ENCODE results near the gene STBD1. TPM values are rescaled to one million over a fixed set of nuclear protein-coding genes. Genes with fewer than 3 reads are reported as not detected.

Gene STBD1
- total RNA-seq, 1 experiment from 2014 or later: 3.7 TPM

GRCh38 chr4:76260571-76260970, 46.0 kb upstream of the STBD1 start:
- ChIA-PET CTCF (no interaction called here), POLR2A (interaction anchor here (1.0 kb wide), 1 partner anchor 18 kb away, joined by 4 read pairs; no protein-coding TSS in a partner anchor)
- no peak overlapping the region for H3K27ac Mint-ChIP-seq (ENCODE audit: low read depth, unreplicated experiment)
- no peaks in the 10 kb centered on the region for H3K4me1 Mint-ChIP-seq (ENCODE audit: insufficient read depth, unreplicated experiment)
- H3K9me3 Mint-ChIP-seq (ENCODE audit: unreplicated experiment): no peaks in the 10 kb centered on the region
- no peaks in the 10 kb centered on the region for H3K27me3 Mint-ChIP-seq (ENCODE audit: insufficient read depth, unreplicated experiment)
- TF ChIP-seq CTCF (IDR thresholded peaks at IDR 0.05; ENCODE audit: unreplicated experiment): no peak
- DNase-seq (ENCODE audit: unreplicated experiment): no peak
- H3K4me3 Mint-ChIP-seq (ENCODE audit: unreplicated experiment): no peak overlapping the region
- BruUV-seq (replicated peaks): no TSS peak
- no peaks in the 10 kb centered on the region for H3K36me3 Mint-ChIP-seq (ENCODE audit: insufficient read depth, unreplicated experiment)
- intact Hi-C loops (cut with micrococcal nuclease): no loop called here

- Mint-ChIP-seq H3K27me3 (ENCODE audit: insufficient read depth, unreplicated experiment) (no peaks in the 10 kb centered on the region), H3K9me3 (ENCODE audit: unreplicated experiment) (no peaks in the 10 kb centered on the region), H3K4me3 (ENCODE audit: unreplicated experiment) (no peak overlapping the region), H3K36me3 (ENCODE audit: insufficient read depth, unreplicated experiment) (no peaks in the 10 kb centered on the region), H3K4me1 (ENCODE audit: insufficient read depth, unreplicated experiment) (peaks cover 3% of the 10 kb centered on the region), H3K27ac (ENCODE audit: low read depth, unreplicated experiment) (no peak overlapping the region)
- no peak for DNase-seq (ENCODE audit: unreplicated experiment)
- POLR2A ChIA-PET: no interaction called here
- CTCF ChIA-PET: no interaction called here
- no TSS peak for BruUV-seq (replicated peaks)
- intact Hi-C loops (cut with micrococcal nuclease): no loop called here
- no peak for TF ChIP-seq CTCF (IDR thresholded peaks at IDR 0.05; ENCODE audit: unreplicated experiment)
These were observed 40.8 kb upstream of the STBD1 start for GRCh38 chr4:76265631-76266218.

- Mint-ChIP-seq H3K27ac (ENCODE audit: low read depth, unreplicated experiment) (no peak overlapping the region), H3K27me3 (ENCODE audit: insufficient read depth, unreplicated experiment) (no peaks in the 10 kb centered on the region), H3K9me3 (ENCODE audit: unreplicated experiment) (no peaks in the 10 kb centered on the region), H3K36me3 (ENCODE audit: insufficient read depth, unreplicated experiment) (no peaks in the 10 kb centered on the region), H3K4me1 (ENCODE audit: insufficient read depth, unreplicated experiment) (peaks cover 5% of the 10 kb centered on the region), H3K4me3 (ENCODE audit: unreplicated experiment) (no peak overlapping the region)
- intact Hi-C loops (cut with micrococcal nuclease): no loop called here
- no peak for DNase-seq (ENCODE audit: unreplicated experiment)
- BruUV-seq (replicated peaks): no TSS peak
- ChIA-PET CTCF (no interaction called here), POLR2A (interaction anchor here (1.1 kb wide), 1 partner anchor 11 kb away, joined by 3 read pairs; no protein-coding TSS in a partner anchor)
- TF ChIP-seq CTCF (IDR thresholded peaks at IDR 0.05; ENCODE audit: unreplicated experiment): no peak
These were observed 39.9 kb upstream of the STBD1 start for GRCh38 chr4:76266627-76267026.

GRCh38 chr4:76267811-76268210, 38.7 kb upstream of the STBD1 start:
- H3K27ac Mint-ChIP-seq (ENCODE audit: low read depth, unreplicated experiment): no peak overlapping the region
- TF ChIP-seq CTCF (IDR thresholded peaks at IDR 0.05; ENCODE audit: unreplicated experiment): no peak

More at GRCh38 chr4:76267811-76268210, 38.7 kb upstream of the STBD1 start:
- POLR2A ChIA-PET: no interaction called here
- BruUV-seq (replicated peaks): no TSS peak
- Mint-ChIP-seq H3K4me3 (ENCODE audit: unreplicated experiment) (no peak overlapping the region), H3K4me1 (ENCODE audit: insufficient read depth, unreplicated experiment) (peaks cover 5% of the 10 kb centered on the region), H3K36me3 (ENCODE audit: insufficient read depth, unreplicated experiment) (no peaks in the 10 kb centered on the region), H3K9me3 (ENCODE audit: unreplicated experiment) (no peaks in the 10 kb centered on the region), H3K27me3 (ENCODE audit: insufficient read depth, unreplicated experiment) (no peaks in the 10 kb centered on the region)
- no peak for DNase-seq (ENCODE audit: unreplicated experiment)
- CTCF ChIA-PET: interaction anchor here (1.1 kb wide), 1 partner anchor 18 kb away, joined by 3 read pairs; no protein-coding TSS in a partner anchor
- intact Hi-C loops (cut with micrococcal nuclease): no loop called here

All from MCF 10A (cell line).